Stimulated activated CD4-positive, alpha-beta T cell treated with anti-CD3 and anti-CD28 coated beads, Interleukin-12 subunit alpha, Interleukin-12 subunit beta, amount 100 ng/mL, for 48 hours (primary cell): ENCODE results near the gene KXD1.

Experiments used
- DNase-seq, 3 donors: peaks; one replicate each; pipeline ENCODE4 v3.0.0-alpha.2; 2020; ENCODE audit warnings: low read depth in 2 of 3, low spot score in 1 of 3

KXD1 gene

DNA sequence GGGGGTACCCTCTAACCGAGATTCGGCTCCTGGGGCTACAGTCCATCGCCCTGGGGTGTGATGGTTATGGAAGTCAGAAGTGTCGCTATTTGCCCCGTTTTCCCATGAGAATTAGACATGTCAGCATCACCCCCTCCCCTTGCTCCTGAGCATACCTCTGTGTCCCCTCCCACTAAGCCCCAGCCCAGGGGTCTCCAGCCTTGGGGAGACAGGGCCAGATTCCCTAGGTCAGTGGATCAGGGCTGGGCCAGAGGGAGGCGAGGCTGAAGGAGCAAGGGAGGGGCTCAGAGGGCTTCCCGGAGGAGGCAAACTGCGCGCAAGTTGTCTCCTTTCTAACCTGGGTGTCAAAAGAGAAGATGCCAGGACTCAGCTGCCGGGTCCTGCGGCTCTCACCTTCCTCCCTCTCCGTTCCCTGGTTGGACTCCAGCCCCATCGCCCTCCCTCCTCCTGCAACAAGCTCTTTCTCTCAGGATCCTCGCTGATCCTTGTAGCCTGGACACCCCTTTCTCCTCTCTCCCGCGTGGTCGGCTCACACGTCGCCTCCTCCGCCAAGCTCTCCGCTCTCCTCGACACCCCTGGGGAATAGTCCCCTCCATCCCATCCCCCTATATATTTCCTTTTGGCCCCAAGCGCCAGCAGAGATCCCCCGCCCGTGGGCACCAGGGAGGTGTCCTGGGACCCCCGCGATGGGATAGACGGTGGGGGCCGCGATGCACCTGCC is 54.5 kb downstream of the KXD1 start:
- no peak for DNase-seq

DNA sequence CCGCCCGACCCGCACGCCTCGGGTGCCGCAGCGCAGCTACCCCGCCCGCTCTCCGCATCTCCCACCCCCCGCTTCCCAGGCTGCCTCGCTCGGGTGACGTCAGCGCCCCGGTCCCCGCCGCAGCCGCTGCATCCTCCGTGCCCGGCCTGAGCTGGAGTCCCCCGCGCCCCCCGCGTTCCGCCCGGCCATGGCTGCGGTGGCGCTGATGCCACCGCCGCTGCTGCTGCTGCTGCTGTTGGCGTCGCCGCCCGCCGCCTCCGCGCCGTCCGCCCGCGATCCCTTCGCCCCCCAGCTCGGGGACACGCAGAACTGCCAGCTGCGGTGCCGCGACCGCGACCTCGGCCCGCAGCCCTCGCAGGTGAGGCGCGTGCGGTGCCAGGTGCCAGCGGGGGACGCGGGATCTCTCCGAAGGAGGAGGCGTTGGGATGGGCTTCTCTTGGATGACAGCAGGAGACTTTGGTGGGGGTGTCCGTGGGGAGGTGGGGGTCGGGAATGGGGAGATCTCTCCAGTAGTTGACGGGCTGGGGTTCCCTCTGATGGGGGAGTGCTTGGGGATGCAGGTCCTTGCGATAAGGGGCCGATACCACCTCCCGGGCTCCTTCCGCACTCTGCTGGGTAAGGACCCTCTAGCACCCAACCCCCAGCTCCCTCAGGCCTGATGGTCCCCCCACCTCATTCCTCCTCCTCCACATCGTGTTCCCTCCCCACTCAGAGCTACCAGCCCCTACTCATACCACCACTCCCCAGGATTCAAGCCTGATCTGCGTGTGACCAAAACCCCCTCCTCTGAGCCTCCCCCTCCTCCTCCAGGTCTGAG is 55.3 kb downstream of the KXD1 start, which contains the start of gene TMEM59L:
Gene TMEM59L (plus strand): TSS at position 99 of the 817 bp plus-strand sequence. CDS start 89 bp downstream, at position 188.
- DNase-seq = no peak

DNA sequence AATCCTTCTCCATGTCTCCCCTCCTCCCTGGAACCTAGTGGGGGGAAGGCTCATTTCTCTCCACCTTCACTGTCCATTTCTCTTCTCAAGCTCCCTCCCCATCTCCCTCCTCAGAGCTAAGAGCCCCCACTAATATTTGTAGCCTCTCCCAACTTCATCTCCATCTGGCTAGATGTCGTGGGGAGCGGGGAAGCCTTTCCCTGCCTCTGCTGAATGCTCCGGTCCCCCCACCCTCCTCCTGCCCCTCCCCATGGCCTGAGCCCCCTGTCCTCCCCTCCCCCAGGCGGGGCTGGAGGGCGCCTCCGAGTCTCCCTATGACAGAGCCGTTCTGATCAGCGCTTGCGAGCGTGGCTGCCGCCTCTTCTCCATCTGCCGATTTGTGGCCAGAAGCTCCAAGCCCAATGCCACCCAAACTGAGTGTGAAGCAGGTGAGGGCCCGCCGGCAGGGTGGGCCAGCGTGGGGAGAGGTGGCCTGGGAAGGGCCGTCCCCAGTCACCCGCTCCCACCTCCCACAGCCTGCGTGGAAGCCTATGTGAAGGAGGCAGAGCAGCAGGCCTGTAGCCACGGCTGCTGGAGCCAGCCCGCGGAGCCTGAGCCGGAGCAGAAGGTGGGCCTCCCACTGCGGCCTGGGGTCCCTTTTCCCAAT is 56.0 kb downstream of the KXD1 start:
- no peak for DNase-seq

DNA sequence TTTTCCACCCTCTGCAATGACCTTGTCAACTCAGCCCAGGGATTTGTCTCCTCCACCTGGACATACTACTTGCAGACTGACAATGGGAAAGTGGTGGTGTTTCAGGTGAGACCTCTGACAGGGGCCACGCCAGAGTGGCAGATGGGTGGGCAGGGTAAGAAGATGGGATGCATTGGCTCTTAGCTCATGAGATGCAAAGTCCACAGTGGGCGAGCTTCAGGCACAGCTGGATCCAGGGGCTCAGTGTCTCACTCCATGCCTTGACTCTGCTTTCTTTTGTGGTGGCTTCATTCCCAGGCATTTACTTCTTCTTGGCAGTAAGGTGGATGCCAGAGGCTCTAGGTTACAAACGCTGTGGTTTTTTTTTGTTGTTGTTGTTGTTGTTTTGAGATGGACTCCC is 58.4 kb downstream of the KXD1 start:
- no peak for DNase-seq

DNA sequence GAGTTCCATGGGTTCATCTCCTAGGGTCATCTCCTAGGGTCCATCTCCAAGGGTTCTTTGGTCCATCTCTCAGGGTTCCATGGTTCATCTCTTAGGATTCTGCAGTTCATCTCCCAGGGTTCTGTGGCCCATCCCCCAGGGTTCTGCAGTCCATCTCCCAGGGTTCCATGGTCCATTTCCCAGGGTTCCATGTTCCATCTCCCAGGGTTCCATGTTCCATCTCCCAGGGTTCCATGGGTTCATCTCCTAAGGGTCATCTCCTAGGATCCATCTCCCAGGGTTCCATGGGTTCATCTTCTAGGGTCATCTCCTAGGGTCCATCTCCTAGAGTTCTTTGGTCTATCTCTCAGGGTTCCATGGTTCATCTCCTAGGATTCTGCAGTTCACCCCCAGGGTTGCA is 59.9 kb downstream of the KXD1 start:
- DNase-seq = no peak

DNA sequence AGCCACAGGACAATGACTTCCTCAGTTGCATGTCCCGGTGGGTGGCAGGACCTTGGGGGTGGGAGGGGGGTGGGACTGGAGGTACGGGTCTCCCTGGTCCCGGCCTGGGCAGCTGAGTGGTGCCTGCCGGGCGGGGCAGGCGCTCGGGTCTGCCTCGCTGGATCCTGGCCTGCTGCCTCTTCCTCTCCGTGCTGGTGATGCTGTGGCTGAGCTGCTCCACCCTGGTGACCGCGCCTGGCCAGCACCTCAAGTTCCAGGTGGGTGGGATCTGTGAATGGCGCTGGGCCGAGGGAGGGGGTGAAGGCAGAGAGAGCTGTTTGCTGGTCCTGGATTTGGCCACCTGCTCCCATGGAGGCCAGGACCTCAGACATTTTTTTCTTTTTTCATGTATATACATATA is 60.6 kb downstream of the KXD1 start:
- no peak for DNase-seq
